GM19351 (cell line): Measurements from ENCODE around the gene TEX12.
A peak's percentile ranks its signal among the peaks of the same experiment; 100 is the strongest.
"Not testable (repeated sequence)": the region's sequence is repeated elsewhere in the genome, so short reads cannot be mapped to it uniquely, and the experiment has no call there.

ENCODE experiments used
- ATAC-seq: cut with Tn5 transposase; IDR thresholded peaks from one replicate; pipeline ENCODE4 v1.9.1; 2021; ENCODE audit warnings: mild to moderate bottlenecking, moderate library complexity; ENCODE audit not compliant: unreplicated experiment

TEX12 gene, protein sequence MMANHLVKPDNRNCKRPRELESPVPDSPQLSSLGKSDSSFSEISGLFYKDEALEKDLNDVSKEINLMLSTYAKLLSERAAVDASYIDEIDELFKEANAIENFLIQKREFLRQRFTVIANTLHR

GRCh38 chr11:112167145-112167544 lies at the start of gene TEX12:
TEX12 (plus strand) TSS chr11:112167372; CDS start chr11:112169269, 1,897 bp downstream.
- ATAC-seq: no peak

- ATAC-seq: no peak
These were observed 49.0 kb upstream of the TEX12 start for GRCh38 chr11:112118176-112118575.

- no peak for ATAC-seq
These were observed 45.1 kb upstream of the TEX12 start for GRCh38 chr11:112121981-112122615.

GRCh38 chr11:112123129-112123528 lies 44.0 kb upstream of the TEX12 start:
- ATAC-seq: no peak

DNA sequence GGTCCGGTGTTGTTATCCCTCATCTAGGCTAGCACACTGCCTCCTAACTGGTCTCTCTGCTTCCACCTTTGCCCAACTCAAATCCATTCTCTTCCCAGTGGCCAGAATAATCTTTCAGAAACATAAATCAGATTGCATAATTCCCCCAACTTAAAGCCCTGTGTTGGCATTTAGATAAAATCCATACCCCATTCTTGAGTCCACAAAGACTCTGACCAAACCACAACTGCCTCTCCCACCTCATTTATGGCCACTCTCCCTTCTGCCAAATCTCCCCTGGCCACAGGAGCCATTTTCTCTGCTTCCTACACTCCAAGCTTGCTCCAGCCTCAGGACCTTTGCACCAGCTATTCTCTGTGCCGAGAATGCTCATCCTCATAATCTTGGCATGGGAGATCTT lies 40.1 kb upstream of the TEX12 start:
- no peak for ATAC-seq

DNA sequence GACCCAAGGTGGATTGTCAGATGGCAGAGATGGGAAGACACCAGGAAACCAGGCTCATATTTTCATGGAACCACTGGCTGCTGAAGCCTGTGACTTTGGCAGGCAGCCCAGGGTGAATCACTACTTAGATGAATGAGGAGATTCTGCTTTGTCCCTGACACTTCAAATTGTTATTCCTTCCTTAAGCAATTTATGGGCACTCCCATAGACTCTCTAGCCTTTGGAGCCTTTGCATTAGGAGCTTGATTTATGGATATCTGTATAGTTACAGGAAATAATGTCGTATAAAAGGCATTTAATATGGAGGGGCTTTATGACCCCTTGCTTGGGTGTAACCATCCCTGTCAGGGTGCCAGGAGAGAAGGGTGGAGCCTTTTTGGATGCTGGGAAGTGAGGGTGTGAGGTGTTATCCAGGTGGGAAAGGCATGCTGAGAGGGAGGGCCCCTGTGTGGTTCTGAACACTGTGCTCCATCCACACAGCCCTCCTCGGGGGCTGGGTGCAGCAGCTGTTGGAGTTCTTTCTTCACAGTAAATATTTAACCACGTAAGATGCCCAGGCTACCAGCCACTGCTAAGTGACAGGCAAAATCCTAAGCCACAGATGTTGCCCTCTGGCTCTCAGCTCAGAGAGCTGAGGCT lies 38.6 kb upstream of the TEX12 start:
- no peak for ATAC-seq

- ATAC-seq: no peak
These were observed 37.5 kb upstream of the TEX12 start for GRCh38 chr11:112129656-112130055.

DNA sequence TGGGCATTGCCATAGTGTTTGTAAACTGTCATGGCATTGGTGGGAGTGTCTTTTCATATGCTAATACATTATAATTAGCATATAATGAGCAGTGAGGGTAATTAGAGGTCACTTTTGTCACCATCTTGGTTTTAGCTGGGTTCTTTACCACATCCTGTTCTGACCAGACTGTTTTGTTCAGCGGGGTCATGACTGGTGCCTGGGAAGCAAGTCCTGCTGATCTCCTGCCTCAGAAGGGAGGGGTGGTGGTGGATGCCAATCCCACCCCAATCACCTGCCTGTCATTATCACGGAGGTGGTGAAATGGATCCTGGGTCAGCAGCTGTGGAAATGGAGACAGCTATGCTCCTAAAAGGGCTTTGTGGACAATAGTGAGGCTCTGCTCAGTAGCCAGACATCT lies 34.4 kb upstream of the TEX12 start:
- no peak for ATAC-seq

GRCh38 chr11:112134473-112134872 lies 32.7 kb upstream of the TEX12 start:
- ATAC-seq: no peak

- ATAC-seq: no peak
These were observed 23.6 kb upstream of the TEX12 start for GRCh38 chr11:112143597-112143996.

- no peak for ATAC-seq
These were observed 16.7 kb upstream of the TEX12 start for GRCh38 chr11:112150517-112150916.

GRCh38 chr11:112156153-112156955 lies 10.8 kb upstream of the TEX12 start:
- no peak for ATAC-seq

DNA sequence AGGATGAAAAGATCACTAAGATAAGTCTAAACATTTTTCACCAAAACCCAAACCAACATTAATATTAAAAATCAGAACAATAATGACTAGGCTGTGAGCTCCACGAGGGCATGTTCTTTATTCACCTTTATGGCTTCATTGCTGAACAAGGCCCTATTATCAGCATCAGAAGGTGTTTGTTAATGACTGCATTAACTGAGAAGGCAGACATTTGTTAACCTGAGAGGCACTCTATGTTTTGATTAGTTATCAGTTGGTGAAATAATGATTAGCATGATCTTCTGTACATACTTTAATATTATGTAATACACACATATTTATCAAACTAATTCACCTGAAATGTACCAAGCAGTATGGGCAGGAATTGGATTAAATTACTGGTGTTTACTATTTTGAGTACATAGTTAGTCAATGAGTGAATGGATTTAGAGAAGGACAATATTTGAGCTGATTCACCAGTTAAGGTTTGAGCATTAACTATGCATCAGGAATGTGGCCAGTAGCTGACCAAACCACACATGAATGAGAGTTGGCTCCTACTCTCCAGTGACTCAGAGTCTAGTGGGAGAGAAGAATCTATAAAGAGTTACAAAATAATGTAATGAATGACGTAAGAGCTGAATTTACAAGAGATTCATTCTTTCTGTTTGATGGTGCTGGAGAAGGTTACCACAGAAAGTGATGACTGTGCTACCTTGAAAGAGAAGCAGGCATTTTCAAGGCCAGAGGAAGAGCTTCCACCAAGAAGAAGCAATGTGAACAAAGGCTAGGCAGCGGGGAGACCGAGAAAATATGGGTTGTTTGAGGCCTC lies 10.0 kb upstream of the TEX12 start:
- no peak for ATAC-seq

GRCh38 chr11:112159098-112160065 lies 7.8 kb upstream of the TEX12 start:
- peak; percentile 76 for ATAC-seq

DNA sequence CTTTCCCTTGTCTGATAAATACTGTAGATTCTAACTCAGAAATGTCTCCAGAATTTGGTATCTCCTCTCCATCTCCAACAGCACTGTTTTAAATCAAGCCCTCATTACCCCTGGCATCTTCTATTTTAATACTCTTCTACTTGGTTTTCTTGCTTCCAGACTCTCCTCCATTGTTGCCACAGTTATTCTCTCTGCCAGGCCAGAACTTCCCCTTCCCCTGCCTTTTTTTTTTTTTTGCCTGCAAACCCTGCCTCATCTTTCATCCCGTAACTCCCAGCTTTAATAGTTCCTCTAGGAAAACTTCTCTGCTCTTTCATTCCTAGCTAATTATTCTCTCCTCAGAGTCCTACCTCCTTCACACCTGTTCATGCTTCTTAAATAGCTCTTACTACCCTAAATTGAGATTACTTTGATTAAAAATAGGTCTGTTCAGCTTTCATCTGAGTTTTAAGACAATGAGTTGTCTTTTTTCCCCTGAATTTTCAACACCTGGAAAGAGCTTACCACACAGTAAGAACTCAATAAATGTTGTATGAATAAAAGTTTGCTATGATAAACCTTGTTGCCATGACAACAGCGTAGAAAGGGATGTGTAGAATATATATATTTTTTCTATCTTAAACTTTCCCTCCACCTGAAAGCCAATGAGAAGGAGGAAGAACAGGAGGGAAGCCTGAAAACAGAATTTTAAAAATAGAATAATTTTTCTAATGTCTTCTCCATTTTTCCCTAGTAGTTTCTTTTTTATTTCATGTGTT lies 6.9 kb upstream of the TEX12 start:
- no peak for ATAC-seq

- ATAC-seq: no peak
These were observed 6.2 kb upstream of the TEX12 start for GRCh38 chr11:112161012-112161411.

- ATAC-seq: not testable (repeated sequence)
These were observed 5.0 kb upstream of the TEX12 start for GRCh38 chr11:112162200-112162599.

GRCh38 chr11:112162761-112163546 lies 4.2 kb upstream of the TEX12 start:
- no peak for ATAC-seq
